ENCODE measurements around the gene RAB27B.

DNA sequence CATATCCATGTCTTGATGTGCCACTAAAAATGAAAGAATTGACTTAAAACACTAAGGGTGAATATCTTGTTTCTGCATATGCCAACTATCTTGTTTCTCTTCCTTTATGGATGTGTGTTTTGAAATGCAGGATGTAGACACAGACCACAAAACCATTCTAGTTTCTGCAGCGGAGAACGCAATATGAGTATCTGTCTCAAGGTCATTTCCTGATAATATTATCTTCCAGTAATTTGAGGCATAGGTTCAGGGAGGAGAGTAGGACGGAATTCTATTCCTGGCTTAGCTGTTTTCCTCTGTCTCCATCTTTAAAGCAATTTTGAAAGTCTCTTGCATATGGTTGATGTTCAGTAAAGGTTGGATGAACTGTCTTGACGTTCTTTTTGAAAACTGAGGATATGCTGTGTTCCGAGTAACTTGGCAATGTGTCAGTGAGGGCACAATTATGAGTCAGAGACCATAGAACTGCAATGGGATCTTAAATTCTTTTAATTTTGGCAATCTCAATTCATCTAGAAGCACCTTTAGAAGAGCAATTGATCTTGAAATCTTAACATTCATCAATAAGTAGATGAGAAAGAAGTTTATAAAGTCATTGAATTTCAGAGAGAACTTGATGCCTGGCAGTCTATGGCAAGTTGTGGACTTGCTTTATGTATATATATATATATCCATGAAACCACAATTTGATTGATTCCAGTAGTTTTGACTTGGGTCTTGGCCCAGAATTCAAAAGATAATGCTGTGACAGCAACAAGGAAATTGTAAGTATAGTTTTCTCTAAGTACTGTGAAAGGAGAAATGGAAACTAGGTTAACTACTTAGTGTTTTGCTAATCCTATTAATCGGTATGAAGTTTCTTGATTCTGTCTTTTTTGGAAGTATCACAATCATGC, 24.8 kb downstream of the RAB27B start:
- TF ChIP-seq ZNF8 (CRISPR knock-in tag; IDR thresholded peaks at IDR 0.05) (no peak), PPARA (CRISPR knock-in tag; IDR thresholded peaks at IDR 0.05; ENCODE audit: borderline replicate concordance) (no peak)
- TF ChIP-seq, protein P1, sequence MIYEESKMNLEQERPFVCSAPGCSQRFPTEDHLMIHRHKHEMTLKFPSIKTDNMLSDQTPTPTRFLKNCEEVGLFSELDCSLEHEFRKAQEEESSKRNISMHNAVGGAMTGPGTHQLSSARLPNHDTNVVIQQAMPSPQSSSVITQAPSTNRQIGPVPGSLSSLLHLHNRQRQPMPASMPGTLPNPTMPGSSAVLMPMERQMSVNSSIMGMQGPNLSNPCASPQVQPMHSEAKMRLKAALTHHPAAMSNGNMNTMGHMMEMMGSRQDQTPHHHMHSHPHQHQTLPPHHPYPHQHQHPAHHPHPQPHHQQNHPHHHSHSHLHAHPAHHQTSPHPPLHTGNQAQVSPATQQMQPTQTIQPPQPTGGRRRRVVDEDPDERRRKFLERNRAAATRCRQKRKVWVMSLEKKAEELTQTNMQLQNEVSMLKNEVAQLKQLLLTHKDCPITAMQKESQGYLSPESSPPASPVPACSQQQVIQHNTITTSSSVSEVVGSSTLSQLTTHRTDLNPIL (CRISPR knock-in tag; IDR thresholded peaks at IDR 0.05; ENCODE audit: low read depth) = no peak

All from SK-N-SH treated with all-trans-retinoic acid at 6 μM for 48 hours (cell line).